CD4-positive, alpha-beta T cell treated with Interleukin-17A for 1 hour (primary cell): Measurements from ENCODE around the gene SPAM1.
"Not testable (repeated sequence)": the region's sequence is repeated elsewhere in the genome, so short reads cannot be mapped to it uniquely, and the experiment has no call there.

ENCODE experiments used
- DNase-seq: peaks from one replicate; pipeline ENCODE4 v3.0.0-alpha.2; 2020

The SPAM1 gene

DNA sequence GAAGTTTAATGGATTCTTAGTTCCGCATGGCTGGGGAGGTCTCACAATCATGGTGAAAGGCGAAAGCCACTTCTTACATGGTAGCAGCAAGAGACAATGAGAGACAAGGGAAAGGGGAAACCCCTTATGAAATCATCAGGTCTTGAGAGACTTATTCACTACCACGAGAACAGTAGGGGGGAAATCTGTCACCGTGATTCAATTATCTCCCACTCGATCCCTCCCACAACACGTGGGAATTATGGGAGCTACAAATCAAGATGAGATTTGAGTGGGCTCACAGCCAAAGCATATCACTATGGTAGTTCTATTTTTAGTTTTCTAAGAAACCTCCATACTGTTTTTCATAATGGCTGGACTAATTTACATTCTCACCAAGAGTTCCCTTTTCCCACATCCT lies 36.7 kb downstream of the SPAM1 start:
- DNase-seq: no peak

- no peak for DNase-seq
These were observed 41.9 kb downstream of the SPAM1 start for GRCh38 chr7:123966936-123967335.

DNA sequence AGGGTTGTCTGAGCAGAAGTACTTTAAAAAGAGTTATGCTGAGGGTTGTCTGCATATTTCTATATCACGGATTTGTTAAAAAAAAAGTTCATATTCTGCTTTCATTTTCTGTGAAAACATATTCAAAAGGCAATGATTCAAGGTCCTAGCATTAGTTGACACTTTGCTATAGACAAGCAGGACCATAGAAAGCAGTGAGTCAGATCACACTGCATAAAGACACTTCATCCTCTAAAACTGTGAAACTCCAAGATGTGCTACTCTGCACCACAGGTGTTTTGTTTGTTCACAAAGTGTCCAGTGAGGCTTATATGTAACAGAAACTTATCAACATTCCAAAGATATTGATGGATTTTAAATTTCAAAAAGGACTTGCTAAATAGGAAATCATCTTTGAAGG lies 47.0 kb downstream of the SPAM1 start:
- no peak for DNase-seq

DNA sequence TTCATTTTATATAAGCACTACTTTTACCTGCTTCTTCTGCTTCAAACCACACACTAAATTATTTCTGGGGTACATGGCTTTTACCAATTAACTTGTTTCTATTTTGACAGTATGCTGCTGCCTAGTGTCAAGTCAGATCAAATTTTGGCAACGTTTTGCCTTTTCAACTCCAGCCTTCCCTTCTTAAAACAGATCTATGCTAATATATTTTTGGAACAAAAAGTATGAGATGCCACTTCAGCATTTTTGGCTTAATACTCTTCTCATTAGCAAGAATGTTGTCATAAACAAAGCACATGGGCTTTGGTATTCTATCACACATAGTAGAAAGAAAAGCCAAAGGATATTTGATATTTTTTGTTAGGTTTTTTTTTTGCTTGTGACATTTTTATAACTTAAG lies 47.8 kb downstream of the SPAM1 start:
- DNase-seq: no peak

- no peak for DNase-seq
These were observed 49.4 kb downstream of the SPAM1 start for GRCh38 chr7:123974326-123974908.

- DNase-seq: no peak
These were observed 50.0 kb downstream of the SPAM1 start for GRCh38 chr7:123975084-123975483.

DNA sequence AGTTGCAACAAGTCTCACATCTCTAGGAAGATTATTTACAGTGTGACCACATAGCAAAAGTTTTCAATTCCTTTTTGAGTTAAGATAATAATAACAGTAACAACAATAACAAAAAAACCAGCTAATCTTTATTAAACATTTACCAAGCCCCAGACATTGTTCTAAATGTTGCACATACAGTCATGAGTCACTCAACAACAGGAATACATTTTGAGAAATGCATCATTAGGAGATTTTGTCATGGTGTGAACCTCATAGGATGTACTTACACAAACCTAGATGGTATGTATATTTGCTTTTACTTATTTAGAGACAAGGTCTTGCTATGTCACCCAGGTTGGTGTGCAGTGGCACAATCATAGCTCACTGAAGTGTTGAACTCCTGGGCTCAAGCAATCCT lies 52.0 kb downstream of the SPAM1 start:
- no peak for DNase-seq

- DNase-seq: no peak
These were observed 54.8 kb downstream of the SPAM1 start for GRCh38 chr7:123979876-123980275.

- DNase-seq: no peak
These were observed 62.4 kb downstream of the SPAM1 start for GRCh38 chr7:123987445-123987844.

DNA sequence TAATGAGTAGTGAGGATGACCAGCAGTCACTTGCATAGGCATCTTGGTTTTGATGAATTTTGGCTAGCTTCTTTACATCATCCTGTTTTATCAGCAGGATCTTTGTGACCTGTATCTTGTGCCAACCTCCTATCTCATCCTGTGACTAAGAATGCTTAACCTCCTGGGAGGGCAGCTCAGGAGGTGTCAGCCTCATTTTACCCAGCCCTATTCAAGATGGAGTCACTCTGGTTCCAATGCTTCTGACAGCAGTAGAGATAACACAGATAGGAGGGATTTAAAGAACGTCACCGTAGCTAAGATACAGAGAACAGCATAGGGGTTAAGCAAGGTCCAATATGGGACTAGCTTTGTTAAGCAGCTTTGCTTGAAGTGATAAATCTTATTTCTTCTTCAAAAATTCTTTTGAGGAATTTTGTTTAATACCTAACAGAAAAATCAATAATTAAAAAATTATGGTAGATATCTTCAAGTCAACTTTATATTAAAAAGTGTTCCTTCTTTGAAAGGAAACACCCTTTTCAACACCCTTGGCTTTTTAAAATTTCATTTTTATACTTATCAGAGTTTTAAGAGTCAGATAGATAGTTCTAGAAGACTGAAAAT lies 68.0 kb downstream of the SPAM1 start:
- no peak for DNase-seq

DNA sequence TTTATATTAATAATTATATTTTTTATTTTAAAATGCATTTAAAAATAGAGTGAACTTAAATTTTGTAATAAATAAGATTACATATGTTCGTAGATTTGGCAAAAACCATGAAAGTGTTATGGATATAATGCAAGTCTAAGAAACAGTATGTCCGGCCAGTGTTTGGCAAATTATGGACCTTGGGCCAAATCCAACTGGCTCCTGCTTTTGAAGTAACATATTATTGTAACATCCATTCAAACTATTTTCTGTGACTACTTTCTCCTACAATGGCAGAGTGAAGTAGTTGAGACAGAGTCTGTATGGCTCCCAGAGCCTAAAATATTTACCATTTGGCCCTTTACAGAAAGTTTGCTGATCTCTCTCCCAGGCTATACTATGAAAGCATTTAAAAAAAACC lies 69.0 kb downstream of the SPAM1 start:
- DNase-seq: no peak

- DNase-seq: no peak
These were observed 69.4 kb downstream of the SPAM1 start for GRCh38 chr7:123994449-123994848.

- no peak for DNase-seq
These were observed 70.7 kb downstream of the SPAM1 start for GRCh38 chr7:123995617-123996326.

DNA sequence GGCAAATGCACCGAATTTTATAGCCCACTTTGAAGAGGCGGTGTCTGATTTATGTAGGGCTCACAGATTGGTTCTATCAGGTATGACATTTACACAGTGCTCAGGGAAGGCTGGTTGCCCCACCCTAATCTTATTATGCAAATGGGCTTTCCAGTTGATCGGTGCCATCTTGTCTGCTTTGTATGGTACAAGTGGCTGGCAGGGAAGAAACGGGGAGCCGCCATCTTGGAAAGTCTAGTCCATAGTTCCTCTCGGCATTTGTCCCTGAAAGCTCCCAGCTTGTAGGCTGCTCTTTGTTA lies 71.2 kb downstream of the SPAM1 start:
- no peak for DNase-seq

DNA sequence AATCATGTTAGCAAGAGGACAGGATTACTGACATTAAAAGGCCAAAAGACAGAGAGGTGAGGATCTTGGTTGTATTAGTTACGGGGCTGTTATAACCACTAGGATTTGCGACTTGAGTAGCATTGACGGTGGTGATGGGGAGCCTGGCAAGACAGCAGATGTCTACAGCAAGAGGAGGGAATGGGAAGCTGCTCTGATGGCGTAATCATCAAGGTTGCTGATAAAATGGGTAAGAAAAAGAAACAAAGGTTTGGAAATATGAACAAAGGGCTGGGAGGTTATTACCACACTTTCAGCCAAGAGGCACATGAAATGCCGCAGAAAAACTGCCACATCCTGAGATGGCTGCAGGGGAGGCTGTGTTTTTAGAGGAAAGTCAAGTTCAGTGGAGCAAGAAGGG lies 73.9 kb downstream of the SPAM1 start:
- no peak for DNase-seq

- no peak for DNase-seq
These were observed 74.7 kb downstream of the SPAM1 start for GRCh38 chr7:123999703-124000102.

DNA sequence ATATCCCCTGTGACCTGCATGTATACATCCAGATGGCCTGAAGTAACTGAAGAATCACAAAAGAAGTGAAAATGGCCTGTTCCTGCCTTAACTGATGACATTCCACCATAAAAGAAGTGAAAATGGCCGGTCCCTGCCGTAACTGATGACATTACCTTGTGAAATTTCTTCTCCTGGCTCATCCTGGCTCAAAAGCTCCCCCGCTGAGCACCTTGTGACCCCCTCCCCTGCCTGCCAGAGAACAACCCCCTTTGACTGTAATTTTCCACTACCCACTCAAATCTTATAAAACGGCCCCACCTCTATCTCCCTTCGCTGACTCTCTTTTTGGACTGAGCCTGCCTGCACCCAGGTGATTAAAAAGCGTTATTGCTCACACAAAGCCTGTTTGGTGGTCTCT lies 83.3 kb downstream of the SPAM1 start:
- DNase-seq: not testable (repeated sequence)

DNA sequence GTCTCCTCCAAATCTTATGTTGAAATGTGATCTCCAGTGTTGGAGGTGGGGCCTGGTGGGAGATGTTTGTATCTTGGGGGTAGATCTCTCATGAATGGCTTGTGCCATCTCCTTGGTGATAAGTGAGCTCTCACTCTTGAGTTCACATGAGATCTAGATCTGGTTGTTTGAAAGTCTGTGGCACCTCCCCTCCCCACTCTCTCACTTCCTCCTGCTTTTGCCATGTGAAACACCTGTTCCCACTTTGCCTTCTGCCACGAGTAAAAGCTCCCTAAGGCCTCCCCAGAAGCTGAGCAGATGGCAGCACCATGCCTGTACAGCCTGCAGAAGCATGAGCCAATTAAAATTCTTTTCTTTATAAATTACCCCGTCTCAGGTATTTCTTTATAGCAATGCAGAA lies 84.3 kb downstream of the SPAM1 start:
- no peak for DNase-seq
